H1 (cell line): ENCODE results near the gene GPR39. TPM values are rescaled to one million over a fixed set of nuclear protein-coding genes. Genes with fewer than 3 reads are reported as not detected.

Experiments used
- CTCF ChIA-PET: fragments of 300-600 bp; sonication (Branson Sonifier 250); formaldehyde crosslinking; loops from one replicate; lab custom pipeline; 2021; ENCODE audit not compliant: partially characterized antibody; lab: Charles Lee
- POLR2A ChIA-PET: fragments of 300-600 bp; sonication (Branson Sonifier 250); formaldehyde crosslinking; loops from one replicate; lab custom pipeline; 2021; ENCODE audit warnings: inconsistent platforms; ENCODE audit not compliant: partially characterized antibody; lab: Charles Lee
- DNase-seq, 2 experiments: peaks; one replicate each; pipeline versions ENCODE4 v3.0.0 to v3.0.0-alpha.2; 2010 to 2022; ENCODE audit warnings: low spot score in 2 of 2, low read depth in 1 of 2, mixed read lengths in 1 of 2
- FAIRE-seq: peaks from 2 replicates; lab custom pipeline; 2011; peaks lifted over from hg19 to GRCh38; lab: Jason Lieb, UNC
- H2AFZ ChIP-seq: 2 replicates; pipeline ENCODE4 v1.8.1; 2012; ENCODE audit warnings: low read length, inconsistent platforms
- H2AK5ac ChIP-seq: 2 replicates; pipeline ENCODE4 v1.6.1; 2013; ENCODE audit warnings: low read depth, low read length
- H2BK120ac ChIP-seq: replicated peaks from 2 replicates; pipeline ENCODE3; 2013; ENCODE audit warnings: low read depth, low read length, inconsistent platforms
- H2BK12ac ChIP-seq: 2 replicates; pipeline ENCODE4 v1.6.1; 2013; ENCODE audit warnings: low read depth, low read length
- H2BK15ac ChIP-seq: 2 replicates; pipeline ENCODE4 v1.6.1; 2013; ENCODE audit warnings: low read length
- H2BK20ac ChIP-seq: 2 replicates; pipeline ENCODE4 v1.6.1; 2013; ENCODE audit warnings: low read length
- H2BK5ac ChIP-seq: 2 replicates; pipeline ENCODE4 v1.6.1; 2013; ENCODE audit warnings: low read depth, low read length
- H3K14ac ChIP-seq: 2 replicates; pipeline ENCODE4 v1.6.1; 2013; ENCODE audit warnings: inconsistent platforms; ENCODE audit not compliant: insufficient read length
- H3K18ac ChIP-seq: 2 replicates; pipeline ENCODE4 v1.6.1; 2013; ENCODE audit warnings: low read length; ENCODE audit errors: extremely low read depth
- H3K23ac ChIP-seq: 2 replicates; pipeline ENCODE4 v1.6.1; 2013; ENCODE audit warnings: inconsistent platforms; ENCODE audit not compliant: insufficient read length
- H3K23me2 ChIP-seq: 2 replicates; pipeline ENCODE4 v1.6.1; 2013; ENCODE audit warnings: low read depth, low read length
- H3K27ac ChIP-seq: 2 replicates; pipeline ENCODE4 v1.6.1; 2011; ENCODE audit warnings: low read depth, low read length, inconsistent platforms
- H3K27me3 ChIP-seq, 4 experiments: replicated peaks in 1 of 4; 1 replicate in 1 of 4; 2 replicates in 3 of 4; pipeline versions ENCODE4 v1.6.1 to v1.8.1; 2011 to 2013; ENCODE audit warnings: low read length in 3 of 4, mild to moderate bottlenecking in 3 of 4, inconsistent platforms in 2 of 4, mixed read lengths in 2 of 4, moderate library complexity in 1 of 4; ENCODE audit not compliant: control insufficient read depth in 3 of 4, insufficient read depth in 3 of 4; ENCODE audit errors: extremely low read depth in 1 of 4
- H3K36me3 ChIP-seq, 4 experiments: 2 replicates each; pipeline versions ENCODE4 v1.6.1 to v1.8.1; 2011 to 2013; ENCODE audit warnings: mild to moderate bottlenecking in 4 of 4, low read length in 3 of 4, moderate library complexity in 2 of 4, control low read depth in 1 of 4, inconsistent platforms in 1 of 4; ENCODE audit not compliant: insufficient read depth in 4 of 4, control insufficient read depth in 2 of 4
- H3K4ac ChIP-seq: replicated peaks from 2 replicates; pipeline ENCODE3; 2013; ENCODE audit warnings: low read length, low read depth, mixed read lengths, inconsistent platforms; ENCODE audit not compliant: insufficient read length
- H3K4me1 ChIP-seq, 4 experiments: replicated peaks in 1 of 4; 1 replicate in 1 of 4; 2 replicates in 3 of 4; pipeline versions ENCODE4 v1.6.1 to v1.8.1; 2011 to 2013; ENCODE audit warnings: low read length in 3 of 4, inconsistent platforms in 2 of 4, mixed read lengths in 1 of 4; ENCODE audit not compliant: insufficient read depth in 4 of 4, control insufficient read depth in 3 of 4
- H3K4me2 ChIP-seq, 2 experiments: 2 replicates each; pipeline versions ENCODE4 v1.6.1 to v1.8.1; 2011 to 2013; ENCODE audit warnings: low read depth in 2 of 2, low read length in 2 of 2, control low read depth in 1 of 2, inconsistent platforms in 1 of 2, mild to moderate bottlenecking in 1 of 2; ENCODE audit not compliant: insufficient read depth in 1 of 2
- H3K4me3 ChIP-seq, 4 experiments: fragments of 200-600, 300-600 bp in 1 of 4; sonication (generic), shearing (Covaris generic), sonication (Bioruptor Twin) in 1 of 4; 2 replicates each; pipeline versions ENCODE4 v1.5.1 to v1.8.1; 2011 to 2016; ENCODE audit warnings: low read length in 4 of 4, low read depth in 3 of 4, control low read depth in 2 of 4, inconsistent platforms in 2 of 4, mild to moderate bottlenecking in 2 of 4, mixed read lengths in 1 of 4, moderate library complexity in 1 of 4; ENCODE audit not compliant: insufficient read depth in 2 of 4; ENCODE audit errors: extremely low read depth in 1 of 4
- H3K56ac ChIP-seq: replicated peaks from 2 replicates; pipeline ENCODE3; 2013; ENCODE audit warnings: low read depth, mild to moderate bottlenecking, mixed read lengths, low read length, inconsistent platforms; ENCODE audit not compliant: insufficient read length
- H3K79me1 ChIP-seq: 2 replicates; pipeline ENCODE4 v1.6.1; 2013; ENCODE audit warnings: low read depth, low read length, control low read depth
- H3K79me2 ChIP-seq, 2 experiments: 2 replicates each; pipeline versions ENCODE4 v1.6.1 to v1.8.1; 2012 to 2013; ENCODE audit warnings: low read length in 2 of 2, mild to moderate bottlenecking in 2 of 2, inconsistent platforms in 1 of 2; ENCODE audit not compliant: insufficient read depth in 2 of 2, control insufficient read depth in 1 of 2
- H3K9ac ChIP-seq, 4 experiments: replicated peaks in 1 of 4; 1 replicate in 1 of 4; 2 replicates in 3 of 4; pipeline versions ENCODE4 v1.6.1 to v1.8.1; 2011 to 2013; ENCODE audit warnings: low read depth in 3 of 4, low read length in 3 of 4, control low read depth in 2 of 4, mild to moderate bottlenecking in 2 of 4, moderate library complexity in 2 of 4, inconsistent platforms in 1 of 4; ENCODE audit errors: extremely low read depth in 1 of 4
- H3K9me3 ChIP-seq, 2 experiments: 2 replicates each; pipeline versions ENCODE4 v1.6.1 to v1.8.1; 2012 to 2013; ENCODE audit warnings: mild to moderate bottlenecking in 2 of 2, moderate library complexity in 2 of 2, control low read depth in 1 of 2, inconsistent platforms in 1 of 2, low read depth in 1 of 2, low read length in 1 of 2, mixed read lengths in 1 of 2; ENCODE audit not compliant: insufficient read depth in 2 of 2
- H4K20me1 ChIP-seq, 2 experiments: replicated peaks in 1 of 2; 2 replicates each; pipeline versions ENCODE3 to v1.8.1; 2011 to 2013; ENCODE audit warnings: inconsistent platforms in 2 of 2, low read length in 2 of 2, mild to moderate bottlenecking in 1 of 2; ENCODE audit not compliant: insufficient read depth in 2 of 2, control insufficient read depth in 1 of 2
- H4K5ac ChIP-seq: 2 replicates; pipeline ENCODE4 v1.6.1; 2013; ENCODE audit warnings: low read length, low read depth, mixed read lengths, inconsistent platforms; ENCODE audit not compliant: insufficient read length
- H4K8ac ChIP-seq: 2 replicates; pipeline ENCODE4 v1.8.0; 2013; ENCODE audit warnings: mild to moderate bottlenecking, moderate library complexity, low read length, inconsistent platforms; ENCODE audit not compliant: insufficient read depth; ENCODE audit errors: extremely low read depth
- H4K91ac ChIP-seq: replicated peaks from 2 replicates; pipeline ENCODE3; 2013; ENCODE audit warnings: low read length, mixed read lengths, inconsistent platforms; ENCODE audit not compliant: insufficient read length
- WGBS, 2 experiments: shearing (Covaris generic) in 1 of 2; methylation state at CpG; one replicate each; pipeline versions ENCODE4 v1.1.6 to v1.1.7; 2013 to 2015; ENCODE audit warnings: low lambda C conversion rate in 2 of 2, mixed read lengths in 2 of 2, inconsistent platforms in 1 of 2, low coverage in 1 of 2, missing lambda C conversion rate in 1 of 2; ENCODE audit not compliant: insufficient replicate concordance in 2 of 2, insufficient coverage in 1 of 2, insufficient read length in 1 of 2; ENCODE audit errors: extremely low coverage in 1 of 2, missing lambda C conversion rate in 1 of 2; 5-methylcytosine and 5-hydroxymethylcytosine counted together
- polyA plus RNA-seq, 7 experiments: library from polyadenylated mRNA; depleted of rRNA in 3 of 7; stranded (reverse) in 5 of 7; unstranded in 2 of 7; fragments of >200 nt in 5 of 7; fragments of 200-250 nt in 2 of 7; gene quantifications; 1 replicate in 5 of 7; 2 replicates in 1 of 7; 4 replicates in 1 of 7; pipeline versions ENCODE4 v1.2.1 to v1.2.3, GENCODE V29; 2011 to 2013; ENCODE audit warnings: missing spikeins in 2 of 7, mixed read lengths in 2 of 7
- total RNA-seq: library from RNA; stranded (reverse); fragmentation: NEBNext Ultra II Directional; extraction: Animal tissue kit (Norgen Biotek cat#: 25700); gene quantifications from 2 replicates; pipeline ENCODE4 v1.2.1, GENCODE V29; 2021

The GPR39 gene
- total and polyA plus RNA-seq, 2 of the 8 experiments (the other 6 are each of a cell fraction or from before 2014, with no cell fraction given) = 0.63 to 2.7 TPM

- H4K5ac ChIP-seq = no peak overlapping the region
- H4K8ac ChIP-seq = no peak overlapping the region
- H3K9ac ChIP-seq = no peak overlapping the region
- peaks cover 9% of the 10 kb centered on the region; the same call in 1 of the 2 replicates for H3K23me2 ChIP-seq
- no peaks in the 10 kb centered on the region for H3K79me2 ChIP-seq
- no peak overlapping the region for H2BK12ac ChIP-seq
- ChIA-PET CTCF (interaction anchor here (0.5 to 1.7 kb wide), 3 partner anchors 19 to 162 kb away, joined by 3 read pairs; no protein-coding TSS in a partner anchor), POLR2A (no interaction called here)
- DNase-seq (no peak), FAIRE-seq (no peak)
- H3K4me2 ChIP-seq = no peak overlapping the region; a peak in 1 of 4 replicates
- no peak overlapping the region for H2BK5ac ChIP-seq
- no peak overlapping the region for H3K27ac ChIP-seq
- no peak overlapping the region for H3K56ac ChIP-seq
- H3K79me1 ChIP-seq = no peaks in the 10 kb centered on the region
- no peak overlapping the region for H4K91ac ChIP-seq
- no peaks in the 10 kb centered on the region for H3K9me3 ChIP-seq
- no peaks in the 10 kb centered on the region for H4K20me1 ChIP-seq
- H3K4me1 ChIP-seq = peaks cover 0 to 8% (median 4%) of the 10 kb centered on the region in 4 experiments; a peak in 4 of 7 replicates
- no peak overlapping the region for H3K18ac ChIP-seq
- no peak overlapping the region for H2BK20ac ChIP-seq
- 90% methylated on average over 5 of the region's 6 CpGs; no CpG with 5 or more reads in 1 of the 2 experiments for WGBS, 2 experiments
- no peaks in the 10 kb centered on the region for H3K36me3 ChIP-seq
- H3K23ac ChIP-seq = no peak overlapping the region
- no peak overlapping the region for H3K4ac ChIP-seq
- H2AK5ac ChIP-seq = no peak overlapping the region
- H2BK120ac ChIP-seq = no peak overlapping the region
- no peak overlapping the region for H2AFZ ChIP-seq
- H2BK15ac ChIP-seq = no peak overlapping the region
- no peak overlapping the region for H3K4me3 ChIP-seq
- H3K14ac ChIP-seq = no peak overlapping the region
- no peaks in the 10 kb centered on the region for H3K27me3 ChIP-seq
Observed at GRCh38 chr2:132632000-132632649, 215.5 kb downstream of the GPR39 start.
